Dendritic cell treated with granulocyte-macrophage colony-stimulating factor and Interleukin-4, amounts not matched to agents 40 ng/mL and 50 ng/mL, for 4 days (primary cell): Measurements from ENCODE around the gene HNF1B.
"Not testable (repeated sequence)": the region's sequence is repeated elsewhere in the genome, so short reads cannot be mapped to it uniquely, and the experiment has no call there.

Source experiments
- H3K27ac Mint-ChIP-seq: one replicate; pipeline ENCODE4 v1.8.0; 2022; ENCODE audit warnings: mild to moderate bottlenecking, mixed read lengths
- H3K27me3 Mint-ChIP-seq: one replicate; pipeline ENCODE4 v1.8.0; 2022; ENCODE audit warnings: mild to moderate bottlenecking, mixed read lengths
- H3K36me3 Mint-ChIP-seq: one replicate; pipeline ENCODE4 v1.8.0; 2022; ENCODE audit warnings: low read depth, mixed read lengths
- H3K4me1 Mint-ChIP-seq: one replicate; pipeline ENCODE4 v1.8.0; 2022; ENCODE audit warnings: low read depth, mixed read lengths
- H3K4me3 Mint-ChIP-seq: one replicate; pipeline ENCODE4 v1.8.0; 2022; ENCODE audit warnings: mild to moderate bottlenecking, moderate library complexity, mixed read lengths
- H3K9me3 Mint-ChIP-seq: one replicate; pipeline ENCODE4 v1.8.0; 2022; ENCODE audit warnings: mixed read lengths
- intact Hi-C: fragments of 100-400 bp; cut with micrococcal nuclease; formaldehyde crosslinking; loops from one replicate; pipeline ENCODE4 v1.15.0; 2022

Gene HNF1B, protein sequence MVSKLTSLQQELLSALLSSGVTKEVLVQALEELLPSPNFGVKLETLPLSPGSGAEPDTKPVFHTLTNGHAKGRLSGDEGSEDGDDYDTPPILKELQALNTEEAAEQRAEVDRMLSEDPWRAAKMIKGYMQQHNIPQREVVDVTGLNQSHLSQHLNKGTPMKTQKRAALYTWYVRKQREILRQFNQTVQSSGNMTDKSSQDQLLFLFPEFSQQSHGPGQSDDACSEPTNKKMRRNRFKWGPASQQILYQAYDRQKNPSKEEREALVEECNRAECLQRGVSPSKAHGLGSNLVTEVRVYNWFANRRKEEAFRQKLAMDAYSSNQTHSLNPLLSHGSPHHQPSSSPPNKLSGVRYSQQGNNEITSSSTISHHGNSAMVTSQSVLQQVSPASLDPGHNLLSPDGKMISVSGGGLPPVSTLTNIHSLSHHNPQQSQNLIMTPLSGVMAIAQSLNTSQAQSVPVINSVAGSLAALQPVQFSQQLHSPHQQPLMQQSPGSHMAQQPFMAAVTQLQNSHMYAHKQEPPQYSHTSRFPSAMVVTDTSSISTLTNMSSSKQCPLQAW

DNA sequence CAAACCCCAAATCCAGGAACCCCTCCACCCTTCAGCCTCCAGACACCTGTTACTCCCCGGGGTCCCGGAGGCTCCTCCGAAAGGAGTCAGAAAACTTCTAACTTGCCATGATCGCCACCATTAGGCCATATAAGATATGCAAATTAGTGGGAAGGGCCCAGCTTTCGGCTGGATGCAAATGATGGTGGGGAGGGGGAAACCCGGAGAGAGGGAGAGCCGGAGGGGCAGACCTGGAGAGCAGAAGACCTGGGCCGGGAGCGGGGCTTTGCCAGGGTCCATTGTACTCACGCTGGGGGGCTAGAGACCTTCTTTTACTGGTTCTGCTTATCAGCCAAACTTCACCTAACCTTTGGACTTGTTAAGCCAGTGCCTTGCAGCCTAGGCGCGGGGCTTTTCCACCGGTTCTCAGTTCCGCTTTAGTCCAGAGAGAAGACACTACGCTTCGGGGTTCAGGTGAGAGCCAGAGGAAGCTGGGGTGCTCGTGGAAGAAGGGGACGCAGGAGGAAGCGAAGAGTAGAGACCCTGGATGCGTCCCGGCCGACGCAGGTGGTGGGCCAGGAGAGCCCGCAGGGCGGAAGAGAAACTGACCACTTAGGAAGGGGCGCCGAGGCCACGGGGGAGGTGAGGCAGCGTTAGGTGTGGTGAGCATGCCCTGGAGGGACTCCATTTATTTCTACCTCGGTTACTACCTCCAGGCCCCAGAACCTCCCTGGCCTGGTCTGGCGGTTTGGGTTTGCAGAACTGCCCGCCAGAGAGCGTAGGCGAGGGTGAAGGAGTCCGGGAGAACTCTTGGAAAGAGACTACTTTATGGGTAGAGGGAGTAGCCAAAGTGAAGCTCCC, at the start of gene HNF1B:
TSS of gene HNF1B (minus strand) at position 99 of the 840 bp plus-strand sequence. CDS start 175 bp downstream, outside the sequence.
- Mint-ChIP-seq H3K27me3 (peaks cover 83% of the 10 kb centered on the region), H3K27ac (no peak within 1 kb of the TSS), H3K9me3 (no peaks in the 10 kb centered on the region), H3K4me1 (peaks cover 38% of the 10 kb centered on the region), H3K36me3 (no peaks in the 10 kb centered on the region), H3K4me3 (peak within 1 kb of the TSS; percentile 48)
- intact Hi-C loops: no loop called here

DNA sequence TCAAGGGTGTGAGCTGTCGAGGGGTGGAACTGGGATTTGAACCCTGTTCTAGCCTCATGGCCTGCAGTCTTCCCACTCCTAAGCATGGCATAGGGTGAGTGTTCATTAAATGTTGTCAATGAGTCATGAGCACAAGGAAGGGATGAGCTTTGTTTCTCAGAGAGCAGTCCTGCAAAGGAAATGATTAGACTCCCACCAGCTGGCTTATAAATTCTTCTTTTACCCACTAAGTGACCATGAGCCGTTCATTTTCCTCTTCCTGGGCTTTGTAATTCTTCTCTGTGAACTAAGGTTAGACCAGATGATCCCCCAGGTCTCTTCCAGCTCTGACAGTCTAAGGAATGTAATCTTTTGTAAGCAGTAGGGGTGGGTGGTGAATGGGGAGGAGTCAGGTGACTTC, 47.9 kb upstream of the HNF1B start:
- no peaks in the 10 kb centered on the region for H3K36me3 Mint-ChIP-seq
- no peak overlapping the region for H3K4me3 Mint-ChIP-seq
- intact Hi-C loops: no loop called here
- H3K4me1 Mint-ChIP-seq: no peaks in the 10 kb centered on the region
- H3K27me3 Mint-ChIP-seq: peaks cover 9% of the 10 kb centered on the region
- no peak overlapping the region for H3K27ac Mint-ChIP-seq
- no peaks in the 10 kb centered on the region for H3K9me3 Mint-ChIP-seq

DNA sequence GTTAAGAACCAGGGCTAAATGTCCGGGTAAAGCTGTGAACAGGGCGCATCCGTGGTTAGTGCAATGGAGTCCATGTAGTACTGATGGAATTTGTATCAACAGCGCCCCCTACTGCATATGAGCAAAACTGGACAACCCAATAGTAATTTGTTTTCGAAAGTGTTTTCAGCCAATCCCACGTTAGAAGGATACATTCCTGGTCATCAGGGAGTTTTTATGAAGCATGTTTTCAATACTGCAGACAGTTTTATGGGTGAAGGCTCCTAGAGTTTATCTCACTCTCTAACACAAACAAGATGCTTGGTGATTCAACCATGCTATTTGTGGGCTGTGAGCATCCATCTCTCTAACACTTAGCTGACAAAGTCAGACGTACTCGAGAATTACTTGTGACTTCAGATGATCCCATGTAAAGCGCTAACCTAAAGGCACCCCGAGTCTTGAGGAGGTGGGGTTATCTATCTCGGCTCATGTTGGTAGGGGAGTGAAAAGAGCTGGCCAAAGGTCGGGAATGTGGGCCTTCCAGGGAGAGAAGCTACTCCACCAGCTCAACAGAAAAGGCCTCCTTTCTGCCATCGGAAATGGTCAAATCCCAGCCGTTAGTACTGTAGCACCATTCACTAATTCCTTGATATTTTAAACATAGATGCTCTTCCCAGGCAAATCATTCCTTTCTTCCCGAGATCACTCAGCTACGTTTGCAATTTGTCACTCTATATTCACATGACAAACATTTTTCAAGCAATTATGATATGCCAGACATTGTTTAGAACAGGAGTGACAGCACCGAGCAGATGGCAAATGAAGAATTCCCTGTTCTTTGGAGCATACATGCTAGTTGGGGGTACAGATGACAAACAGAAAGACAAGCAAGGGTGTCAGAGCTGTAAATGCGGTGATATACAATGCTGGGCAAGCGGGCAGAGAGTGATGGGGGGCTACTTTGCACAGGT, 46.9 kb upstream of the HNF1B start:
- Mint-ChIP-seq H3K4me1 (no peaks in the 10 kb centered on the region), H3K27ac (no peak overlapping the region), H3K27me3 (peaks cover 11% of the 10 kb centered on the region), H3K36me3 (no peaks in the 10 kb centered on the region), H3K9me3 (no peaks in the 10 kb centered on the region), H3K4me3 (no peak overlapping the region)
- intact Hi-C loops: loop anchor here (1.0 kb wide), 1 partner anchor 90 kb away; no protein-coding TSS in a partner anchor

DNA sequence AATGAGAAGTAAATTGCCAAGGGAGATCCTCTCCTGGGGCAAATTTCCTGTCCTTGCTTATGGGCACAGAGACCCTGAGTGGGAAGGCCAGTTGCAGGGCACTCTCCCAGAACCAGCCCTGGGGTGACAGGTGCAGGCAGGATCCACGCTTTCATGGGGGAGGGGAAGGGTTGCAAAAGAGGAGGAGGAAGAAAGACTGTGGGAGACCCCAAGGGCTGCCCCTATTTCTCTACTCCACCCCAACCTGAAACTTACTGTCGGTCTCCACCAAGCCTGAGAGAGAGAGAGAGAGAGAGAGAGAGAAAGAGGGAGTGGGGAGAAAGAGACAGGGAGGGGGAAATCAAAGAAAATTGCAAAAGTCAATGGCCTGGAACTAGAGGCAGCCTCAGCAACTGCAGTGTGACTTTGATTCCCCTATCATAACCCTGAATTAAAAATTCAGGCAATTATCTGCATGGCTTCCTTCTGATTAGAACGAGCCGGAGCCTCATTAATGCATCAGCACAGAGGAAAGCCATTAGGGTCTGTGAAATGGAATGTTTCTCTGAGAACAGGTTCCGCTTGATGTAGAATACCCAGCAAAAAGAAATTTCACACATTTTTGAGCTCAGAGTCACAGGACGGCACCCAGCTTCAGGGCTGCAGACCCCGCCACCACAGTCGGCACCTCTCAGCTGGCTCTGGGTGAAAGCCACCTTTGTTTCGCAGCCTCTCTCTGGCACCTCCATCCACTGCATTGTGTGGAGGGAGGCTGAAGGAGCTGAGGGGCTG, 45.1 kb upstream of the HNF1B start:
- no peaks in the 10 kb centered on the region for H3K4me1 Mint-ChIP-seq
- no peak overlapping the region for H3K27ac Mint-ChIP-seq
- peaks cover 14% of the 10 kb centered on the region for H3K27me3 Mint-ChIP-seq
- H3K4me3 Mint-ChIP-seq: no peak overlapping the region
- no peaks in the 10 kb centered on the region for H3K36me3 Mint-ChIP-seq
- no peaks in the 10 kb centered on the region for H3K9me3 Mint-ChIP-seq
- intact Hi-C loops: no loop called here

DNA sequence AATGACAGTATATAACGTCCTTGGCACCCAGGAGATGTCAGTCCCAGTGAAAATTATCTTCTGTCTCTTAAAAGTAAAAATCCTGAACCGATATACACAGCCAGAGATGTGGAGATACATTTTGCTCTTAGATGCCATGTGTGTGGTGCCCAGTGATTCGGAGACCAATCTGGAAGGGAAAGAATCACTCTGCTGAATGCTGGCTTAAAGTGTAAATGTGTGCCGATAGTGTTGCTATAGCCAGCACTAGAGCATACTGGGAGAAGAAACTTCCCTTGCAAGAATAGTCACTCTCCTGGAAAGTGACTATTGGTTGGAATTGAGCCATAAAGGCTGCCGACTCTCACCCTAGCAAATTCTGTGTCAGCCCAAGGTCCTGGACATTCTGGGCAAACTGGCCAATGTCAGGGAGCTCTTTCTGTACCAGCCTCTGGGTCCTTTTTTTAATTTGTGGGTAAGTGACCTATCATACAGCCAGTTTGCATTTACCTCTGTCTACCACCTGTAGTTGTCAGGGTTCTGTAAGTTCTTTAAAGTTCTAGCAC, 44.2 kb upstream of the HNF1B start:
- Mint-ChIP-seq H3K9me3 (no peaks in the 10 kb centered on the region), H3K36me3 (no peaks in the 10 kb centered on the region), H3K27ac (no peak overlapping the region), H3K4me1 (no peaks in the 10 kb centered on the region), H3K27me3 (peaks cover 14% of the 10 kb centered on the region), H3K4me3 (no peak overlapping the region)
- intact Hi-C loops: no loop called here

DNA sequence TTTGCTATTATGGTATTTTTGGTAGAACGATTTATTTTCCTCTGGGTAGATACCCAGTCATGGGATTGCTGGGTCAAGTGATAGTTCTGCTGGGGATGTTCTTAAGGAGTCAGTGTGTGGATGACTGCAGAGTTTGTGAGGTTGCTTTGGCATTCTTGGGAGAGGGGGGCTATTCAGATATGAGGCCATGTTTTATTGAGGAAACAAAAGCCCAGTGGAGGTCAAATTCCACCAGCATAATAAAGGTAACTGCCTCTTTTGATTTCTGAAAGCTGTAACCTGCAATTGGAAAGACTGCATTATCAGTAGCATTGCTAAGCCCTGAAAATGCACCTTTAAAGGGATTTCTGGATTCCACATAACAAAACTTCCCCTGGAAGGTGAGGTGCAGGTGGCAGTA, 43.7 kb upstream of the HNF1B start:
- Mint-ChIP-seq H3K9me3 (no peaks in the 10 kb centered on the region), H3K4me1 (no peaks in the 10 kb centered on the region), H3K4me3 (no peak overlapping the region), H3K36me3 (no peaks in the 10 kb centered on the region), H3K27ac (no peak overlapping the region), H3K27me3 (peaks cover 19% of the 10 kb centered on the region)
- intact Hi-C loops: no loop called here

DNA sequence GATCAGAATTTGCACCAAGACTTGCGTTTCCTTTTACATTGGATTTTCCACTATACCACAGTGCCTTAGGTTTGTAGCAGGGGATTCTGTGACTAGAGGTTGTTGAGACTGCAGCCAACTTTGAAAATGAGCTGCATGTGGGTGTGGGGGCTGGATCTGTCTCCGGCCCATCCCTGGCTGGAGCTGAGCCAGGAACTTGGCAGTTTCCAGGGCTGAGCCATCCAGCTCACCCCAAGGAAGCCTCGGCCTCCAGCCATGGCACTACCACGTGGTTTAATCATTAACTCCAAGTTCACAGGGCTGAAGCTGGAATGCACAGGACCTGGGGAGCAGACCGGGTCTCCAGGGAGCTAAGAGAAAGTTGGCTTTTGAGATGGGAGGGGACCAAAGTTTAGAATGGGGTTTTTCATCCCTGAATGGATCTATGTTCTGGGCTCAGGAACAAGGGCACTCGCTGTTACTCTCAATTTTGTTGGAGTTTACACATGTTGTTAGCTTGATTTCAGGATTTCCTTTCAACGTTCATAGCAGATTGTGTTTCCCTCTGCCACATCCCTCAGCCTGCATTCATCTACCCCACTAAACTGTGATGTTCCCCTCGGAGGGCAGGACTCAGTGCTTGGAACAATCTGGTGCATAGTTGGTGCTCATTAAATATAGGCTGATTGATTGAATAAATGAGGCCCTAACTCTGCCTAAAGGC, 42.3 kb upstream of the HNF1B start:
- intact Hi-C loops: no loop called here
- Mint-ChIP-seq H3K9me3 (no peaks in the 10 kb centered on the region), H3K4me1 (no peaks in the 10 kb centered on the region), H3K27me3 (peaks cover 27% of the 10 kb centered on the region), H3K4me3 (no peak overlapping the region), H3K27ac (no peak overlapping the region), H3K36me3 (no peaks in the 10 kb centered on the region)

DNA sequence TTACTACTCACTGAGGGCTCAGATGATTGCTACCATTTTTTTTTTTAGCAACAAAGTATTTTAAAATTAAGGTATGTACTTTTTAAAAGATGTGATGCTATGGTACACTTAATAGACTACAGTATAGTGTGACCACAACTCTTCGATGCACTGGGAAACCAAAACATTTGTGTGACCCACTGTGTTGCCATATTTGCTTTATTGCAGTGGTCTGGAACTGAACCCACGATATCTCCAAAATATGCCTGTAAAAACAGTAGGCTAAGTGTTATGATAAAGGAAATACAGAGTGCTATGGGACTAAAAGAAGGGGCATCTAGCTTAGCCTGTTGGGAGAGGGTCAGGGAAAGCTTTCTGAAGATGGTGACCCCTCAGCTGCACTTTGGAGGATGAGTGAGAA, 41.6 kb upstream of the HNF1B start:
- H3K36me3 Mint-ChIP-seq: no peaks in the 10 kb centered on the region
- no peak overlapping the region for H3K4me3 Mint-ChIP-seq
- H3K4me1 Mint-ChIP-seq: no peaks in the 10 kb centered on the region
- H3K9me3 Mint-ChIP-seq: no peaks in the 10 kb centered on the region
- no peak overlapping the region for H3K27ac Mint-ChIP-seq
- intact Hi-C loops: no loop called here
- peaks cover 27% of the 10 kb centered on the region for H3K27me3 Mint-ChIP-seq

DNA sequence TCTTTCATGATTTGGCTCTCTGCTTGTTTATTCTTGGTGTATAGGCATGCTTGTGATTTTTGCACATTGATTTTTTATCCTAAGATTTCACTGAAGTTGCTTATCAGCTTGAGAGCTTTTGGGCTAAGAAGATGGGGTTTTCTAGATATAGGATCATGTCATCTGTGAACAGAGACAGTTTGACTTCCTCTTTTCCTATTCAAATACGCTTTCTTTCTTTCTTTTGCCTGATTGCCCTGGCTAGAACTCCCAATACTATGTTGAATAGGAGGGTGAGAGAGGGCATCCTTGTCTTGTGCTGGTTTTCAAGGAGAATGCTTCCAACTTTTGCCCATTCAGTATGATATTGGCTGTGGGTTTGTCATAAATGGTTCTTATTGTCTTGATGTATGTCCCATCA, 37.6 kb upstream of the HNF1B start:
- H3K36me3 Mint-ChIP-seq, intact Hi-C loops, H3K4me3 Mint-ChIP-seq, H3K4me1 Mint-ChIP-seq, H3K9me3 Mint-ChIP-seq, H3K27ac Mint-ChIP-seq: not testable (repeated sequence)
- peaks cover 25% of the 10 kb centered on the region for H3K27me3 Mint-ChIP-seq

DNA sequence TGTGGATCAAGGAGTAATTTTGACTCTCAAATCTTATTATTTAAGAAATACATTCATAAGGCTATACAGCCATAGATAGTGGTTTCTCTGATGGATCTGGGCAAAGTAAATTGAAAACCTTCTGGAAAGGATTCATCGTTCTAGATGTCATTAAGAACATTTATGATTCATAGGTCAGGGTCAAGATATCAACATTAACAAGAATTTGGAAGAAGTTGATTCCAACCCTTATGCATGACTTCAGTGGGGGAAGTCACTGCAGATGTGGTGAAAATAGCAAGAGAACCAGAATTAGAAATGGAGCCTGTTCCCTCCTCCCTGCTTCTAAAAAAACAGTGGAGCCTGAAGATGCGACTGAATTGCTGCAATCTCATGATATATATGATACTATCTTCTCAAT, 36.6 kb upstream of the HNF1B start:
- no peaks in the 10 kb centered on the region for H3K4me1 Mint-ChIP-seq
- no peak overlapping the region for H3K27ac Mint-ChIP-seq
- intact Hi-C loops: no loop called here
- no peaks in the 10 kb centered on the region for H3K36me3 Mint-ChIP-seq
- H3K9me3 Mint-ChIP-seq: no peaks in the 10 kb centered on the region
- H3K4me3 Mint-ChIP-seq: no peak overlapping the region
- H3K27me3 Mint-ChIP-seq: peaks cover 18% of the 10 kb centered on the region

DNA sequence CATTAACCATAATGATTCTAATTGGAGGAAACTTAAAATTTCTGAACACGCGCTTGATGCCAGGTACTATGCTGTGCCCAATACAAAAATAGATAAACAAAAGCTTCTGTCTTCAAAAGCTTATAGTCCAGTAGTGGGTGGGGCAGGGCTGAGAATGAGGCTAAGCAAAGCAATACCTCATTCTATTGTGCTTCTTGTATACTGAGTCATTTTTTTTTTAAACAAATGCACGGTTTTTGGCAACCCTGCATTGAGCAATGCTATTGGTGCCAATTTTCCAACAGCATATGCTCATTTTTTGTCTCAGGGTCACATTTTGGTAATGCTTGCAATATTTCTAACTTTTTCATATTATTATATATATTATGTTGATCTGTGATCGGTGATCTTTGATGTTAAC, 34.7 kb upstream of the HNF1B start:
- H3K36me3 Mint-ChIP-seq: no peaks in the 10 kb centered on the region
- H3K4me1 Mint-ChIP-seq: peaks cover 2% of the 10 kb centered on the region
- H3K27me3 Mint-ChIP-seq: peaks cover 17% of the 10 kb centered on the region
- no peaks in the 10 kb centered on the region for H3K9me3 Mint-ChIP-seq
- H3K27ac Mint-ChIP-seq: no peak overlapping the region
- no peak overlapping the region for H3K4me3 Mint-ChIP-seq
- intact Hi-C loops: no loop called here

DNA sequence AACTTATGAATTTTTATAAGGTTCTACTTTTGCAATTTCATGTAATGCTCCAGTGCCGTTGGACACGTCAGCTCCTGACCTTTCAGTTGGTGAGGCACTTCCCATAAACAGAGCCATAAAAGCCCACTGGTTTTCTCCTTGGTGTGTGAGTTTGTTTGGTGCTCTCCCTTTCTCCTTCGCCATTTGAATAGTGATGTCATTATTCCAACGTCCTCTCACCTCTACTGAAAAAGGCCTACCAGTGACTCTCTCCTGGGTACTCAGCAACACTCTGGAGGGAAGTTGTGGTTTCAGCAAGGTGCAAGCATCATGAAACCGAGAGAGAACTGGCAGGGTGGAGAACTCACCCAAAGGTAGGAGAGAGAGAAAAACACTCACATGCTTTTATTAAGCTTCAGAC, 29.6 kb upstream of the HNF1B start:
- no peak overlapping the region for H3K4me3 Mint-ChIP-seq
- no peaks in the 10 kb centered on the region for H3K36me3 Mint-ChIP-seq
- intact Hi-C loops: no loop called here
- peaks cover 4% of the 10 kb centered on the region for H3K27me3 Mint-ChIP-seq
- H3K27ac Mint-ChIP-seq: no peak overlapping the region
- no peaks in the 10 kb centered on the region for H3K9me3 Mint-ChIP-seq
- peaks cover 17% of the 10 kb centered on the region for H3K4me1 Mint-ChIP-seq
